WERI-Rb-1 (cell line): ENCODE measurements around the gene CDC42EP1.

Source experiments
- DNase-seq: peaks from one replicate; pipeline ENCODE4 v3.0.0-alpha.2; 2020
- H3K27ac ChIP-seq: fragments of 250-450 bp; sonication (Bioruptor Pico); 2 replicates; pipeline ENCODE4 v1.5.1; 2020; ENCODE audit warnings: mild to moderate bottlenecking, moderate library complexity
- H3K27me3 ChIP-seq: fragments of 250-450 bp; sonication (Bioruptor Pico); 2 replicates; pipeline ENCODE4 v1.5.1; 2021; ENCODE audit warnings: mild to moderate bottlenecking, low read depth, moderate library complexity; ENCODE audit not compliant: insufficient read depth, severe bottlenecking
- H3K36me3 ChIP-seq: fragments of 250-450 bp; sonication (Bioruptor Pico); 2 replicates; pipeline ENCODE4 v1.5.1; 2020; ENCODE audit warnings: mild to moderate bottlenecking, moderate library complexity
- H3K4me3 ChIP-seq: 2 replicates; pipeline ENCODE4 v1.5.1; 2011; ENCODE audit warnings: low read depth, mild to moderate bottlenecking, control low read depth, low read length
- H3K9me3 ChIP-seq: fragments of 250-450 bp; sonication (Bioruptor Pico); 2 replicates; pipeline ENCODE4 v1.5.1; 2021; ENCODE audit warnings: mild to moderate bottlenecking, moderate library complexity; ENCODE audit not compliant: severe bottlenecking
- TF ChIP-seq, protein P1 (sequence below): IDR thresholded peaks from 2 replicates; pipeline ENCODE4 v1.5.1; 2011; ENCODE audit warnings: low read depth, mild to moderate bottlenecking, control low read depth, inconsistent platforms, low read length

Gene CDC42EP1

DNA sequence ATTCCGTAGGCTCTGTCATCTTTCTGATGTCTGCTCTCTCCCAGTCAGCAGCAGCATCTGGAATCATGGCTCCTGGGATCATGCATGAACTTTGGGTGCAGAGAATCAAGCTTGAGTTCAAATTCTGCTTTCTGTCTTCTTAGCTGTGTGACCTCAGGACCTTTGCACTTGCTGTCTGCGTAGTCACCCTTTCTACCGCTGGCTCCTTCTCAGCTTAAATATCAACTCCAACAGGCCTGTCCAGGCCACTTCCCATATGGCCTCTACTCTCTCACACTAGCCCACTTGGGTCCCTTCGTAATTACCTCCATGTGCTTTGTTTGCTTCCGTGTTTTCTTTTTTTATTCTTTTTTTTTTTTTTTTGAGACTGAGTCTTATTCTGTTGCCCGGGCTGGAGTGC lies 43.8 kb downstream of the CDC42EP1 start:
- H3K27me3 ChIP-seq: no peaks in the 10 kb centered on the region
- TF ChIP-seq, protein P1, sequence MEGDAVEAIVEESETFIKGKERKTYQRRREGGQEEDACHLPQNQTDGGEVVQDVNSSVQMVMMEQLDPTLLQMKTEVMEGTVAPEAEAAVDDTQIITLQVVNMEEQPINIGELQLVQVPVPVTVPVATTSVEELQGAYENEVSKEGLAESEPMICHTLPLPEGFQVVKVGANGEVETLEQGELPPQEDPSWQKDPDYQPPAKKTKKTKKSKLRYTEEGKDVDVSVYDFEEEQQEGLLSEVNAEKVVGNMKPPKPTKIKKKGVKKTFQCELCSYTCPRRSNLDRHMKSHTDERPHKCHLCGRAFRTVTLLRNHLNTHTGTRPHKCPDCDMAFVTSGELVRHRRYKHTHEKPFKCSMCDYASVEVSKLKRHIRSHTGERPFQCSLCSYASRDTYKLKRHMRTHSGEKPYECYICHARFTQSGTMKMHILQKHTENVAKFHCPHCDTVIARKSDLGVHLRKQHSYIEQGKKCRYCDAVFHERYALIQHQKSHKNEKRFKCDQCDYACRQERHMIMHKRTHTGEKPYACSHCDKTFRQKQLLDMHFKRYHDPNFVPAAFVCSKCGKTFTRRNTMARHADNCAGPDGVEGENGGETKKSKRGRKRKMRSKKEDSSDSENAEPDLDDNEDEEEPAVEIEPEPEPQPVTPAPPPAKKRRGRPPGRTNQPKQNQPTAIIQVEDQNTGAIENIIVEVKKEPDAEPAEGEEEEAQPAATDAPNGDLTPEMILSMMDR: no peak
- H3K27ac ChIP-seq: no peak overlapping the region
- no peaks in the 10 kb centered on the region for H3K9me3 ChIP-seq
- DNase-seq: no peak
- no peak overlapping the region for H3K4me3 ChIP-seq
- no peaks in the 10 kb centered on the region; the same call in 1 of the 2 replicates for H3K36me3 ChIP-seq

DNA sequence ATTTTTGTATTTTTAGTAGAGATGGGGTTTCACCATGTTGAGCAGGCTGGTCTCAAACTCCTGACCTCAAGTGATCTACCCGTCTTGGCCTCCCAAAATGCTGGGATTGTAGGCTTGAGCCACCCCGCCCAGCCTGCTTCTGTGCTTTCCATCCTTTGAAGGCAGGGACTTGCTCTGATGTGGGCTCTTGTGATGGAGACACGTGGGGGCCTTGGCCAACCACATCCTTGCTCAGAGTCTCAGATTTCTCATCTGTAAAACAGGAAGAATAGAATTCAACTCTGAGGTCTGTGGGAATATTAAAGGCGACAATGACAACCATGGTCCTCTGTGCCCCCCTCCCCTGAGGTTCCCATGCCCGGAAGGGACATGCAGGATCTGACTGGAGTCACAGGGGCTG lies 44.6 kb downstream of the CDC42EP1 start:
- Histone ChIP-seq H3K27ac (no peak overlapping the region), H3K36me3 (no peaks in the 10 kb centered on the region; the same call in 1 of the 2 replicates), H3K4me3 (no peak overlapping the region), H3K9me3 (no peaks in the 10 kb centered on the region), H3K27me3 (no peaks in the 10 kb centered on the region)
- TF ChIP-seq, protein P1: no peak
- no peak for DNase-seq

- Histone ChIP-seq H3K4me3 (peak overlapping the region; percentile 92), H3K36me3 (no peaks in the 10 kb centered on the region; the same call in 1 of the 2 replicates), H3K9me3 (no peaks in the 10 kb centered on the region), H3K27ac (peak overlapping the region; percentile 95; the same call in 1 of the 2 replicates), H3K27me3 (no peaks in the 10 kb centered on the region)
- TF ChIP-seq, protein P1: peak; percentile 97
- DNase-seq: peak; percentile 89
Measured at GRCh38 chr22:37607010-37607934, 47.0 kb downstream of the CDC42EP1 start.

GRCh38 chr22:37607935-37608476 lies 47.7 kb downstream of the CDC42EP1 start:
- Histone ChIP-seq H3K27ac (peak overlapping the region; percentile 95), H3K27me3 (no peaks in the 10 kb centered on the region), H3K9me3 (no peaks in the 10 kb centered on the region), H3K4me3 (peak overlapping the region; percentile 92), H3K36me3 (no peaks in the 10 kb centered on the region; the same call in 1 of the 2 replicates)
- TF ChIP-seq, protein P1: no peak
- no peak for DNase-seq

GRCh38 chr22:37608477-37609239 lies 48.4 kb downstream of the CDC42EP1 start, which contains the start of gene GGA1:
Gene GGA1 (plus strand): TSS chr22:37608834. CDS start chr22:37608861, 27 bp downstream.
- TF ChIP-seq, protein P1: no peak
- Histone ChIP-seq H3K27ac (peak within 1 kb of the TSS; percentile 95), H3K27me3 (no peaks in the 10 kb centered on the region), H3K36me3 (no peaks in the 10 kb centered on the region; the same call in 1 of the 2 replicates), H3K9me3 (no peaks in the 10 kb centered on the region), H3K4me3 (peak within 1 kb of the TSS; percentile 92)
- peak; percentile 94 for DNase-seq
